Dedifferentiated amniotic fluid mesenchymal stem cell (primary cell): ENCODE results near the gene UGT1A1.

ENCODE experiments used
- DNase-seq: peaks from one replicate; pipeline ENCODE4 v3.0.0-alpha.2; 2016; ENCODE audit errors: extremely low spot score

The UGT1A1 gene

GRCh38 chr2:233817361-233817911 is 57.4 kb downstream of the UGT1A1 start:
- no peak for DNase-seq

- no peak for DNase-seq
Observed at GRCh38 chr2:233817995-233818638, 58.0 kb downstream of the UGT1A1 start.

DNA sequence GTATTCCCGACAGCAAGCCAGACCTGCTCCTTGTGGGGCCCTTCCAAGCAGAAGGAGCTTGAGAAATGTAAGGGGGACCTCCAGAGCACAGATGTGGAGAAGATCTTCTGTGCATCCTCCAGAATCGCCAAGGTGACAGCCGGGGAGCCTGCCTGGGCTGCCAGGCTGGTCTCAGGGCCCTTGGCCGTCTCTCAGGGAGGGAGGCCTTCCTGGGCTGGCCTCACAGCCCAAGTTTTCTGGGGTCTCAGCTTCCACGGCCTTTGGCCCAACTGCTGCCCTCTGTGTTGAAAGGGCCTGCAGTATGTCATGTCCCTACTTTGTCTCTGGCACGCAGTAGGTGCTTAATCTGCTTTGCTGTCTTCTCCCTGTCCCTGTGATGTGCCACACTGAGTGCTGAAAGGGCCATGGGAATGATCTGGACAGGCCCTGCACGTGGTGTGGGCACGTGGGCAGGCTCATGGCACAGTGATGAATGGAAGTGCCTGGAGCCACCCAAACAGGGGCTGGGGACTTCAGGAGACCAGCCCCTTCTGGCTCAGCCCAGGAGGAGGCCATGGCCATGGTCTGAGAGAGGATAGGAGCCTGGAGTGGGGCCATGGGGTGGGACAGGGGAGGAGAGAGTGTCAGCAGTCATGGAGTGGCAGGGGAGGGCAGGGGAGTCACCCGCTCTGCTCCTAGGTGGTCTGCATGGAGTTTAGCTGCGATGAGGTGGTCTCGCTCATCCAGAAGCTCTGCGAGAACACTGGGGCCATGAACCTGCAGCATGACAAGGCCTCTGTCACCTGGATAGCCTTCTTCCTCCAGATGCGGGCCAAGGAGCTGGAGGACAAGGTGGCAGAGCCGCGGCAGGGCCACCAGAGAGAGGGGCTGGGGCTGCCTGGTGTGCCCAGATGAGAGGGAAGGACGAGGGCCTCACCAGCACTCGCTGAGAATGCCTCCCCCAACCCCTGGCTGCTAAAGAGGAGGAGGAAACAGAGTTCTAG is 58.9 kb downstream of the UGT1A1 start:
- no peak for DNase-seq

GRCh38 chr2:233819884-233820773 is 60.1 kb downstream of the UGT1A1 start:
- no peak for DNase-seq

DNA sequence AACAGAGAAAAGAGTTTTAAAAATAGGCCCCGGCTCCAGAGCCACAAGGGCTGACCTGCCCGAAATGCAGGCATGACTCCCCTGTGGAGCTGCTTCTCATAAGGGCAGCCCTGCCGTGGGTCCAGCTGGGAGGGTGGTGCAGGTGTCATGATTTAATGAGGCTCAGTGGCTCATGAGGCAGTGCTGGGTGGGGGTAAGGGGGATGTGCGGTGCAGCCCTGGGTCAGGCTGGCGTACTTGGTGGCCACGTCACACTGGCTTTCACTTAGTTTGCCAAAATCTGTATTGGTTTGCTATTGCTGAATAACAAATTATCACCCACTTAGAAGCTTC is 60.7 kb downstream of the UGT1A1 start:
- DNase-seq = no peak

- DNase-seq = no peak
Observed at GRCh38 chr2:233821196-233821595, 61.1 kb downstream of the UGT1A1 start.

GRCh38 chr2:233821709-233822100 is 61.6 kb downstream of the UGT1A1 start:
- DNase-seq = no peak

DNA sequence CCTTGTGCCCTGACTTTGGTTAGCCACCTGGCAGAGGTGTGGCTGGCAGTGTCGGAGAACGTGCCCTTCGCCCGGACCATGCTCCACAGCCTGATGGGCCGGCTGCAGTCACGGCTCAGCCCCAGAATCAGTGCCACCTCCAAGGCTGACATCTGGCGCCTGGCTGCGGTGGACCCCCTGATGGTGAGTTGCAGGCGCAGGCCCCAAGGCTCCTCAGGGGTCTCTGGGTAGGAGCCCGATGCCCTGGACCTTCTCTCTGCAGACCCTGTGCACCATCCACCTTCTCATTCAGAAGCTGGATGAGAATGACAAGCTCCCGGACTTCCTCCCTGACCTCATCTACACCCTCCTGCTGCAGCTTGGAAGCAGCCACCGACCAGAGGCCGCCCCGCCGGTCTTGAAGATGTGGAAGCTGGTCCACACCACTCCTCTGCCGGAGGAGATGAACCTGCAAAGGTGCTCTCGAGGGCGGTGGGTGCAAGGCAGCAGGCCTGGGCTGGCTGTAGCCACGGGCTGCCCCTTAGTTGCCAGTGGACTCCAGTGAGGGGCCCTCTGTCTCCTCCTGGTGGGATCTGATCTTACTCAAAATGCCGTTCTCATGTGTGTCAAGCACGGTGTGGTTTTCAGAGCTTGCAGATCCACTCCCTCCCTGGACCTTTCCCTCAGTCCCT is 62.2 kb downstream of the UGT1A1 start:
- no peak for DNase-seq
